Activated naive CD8-positive, alpha-beta T cell treated with anti-CD3 and anti-CD28 coated beads, Interleukin-2, amount 50 U/mL, for 24 hours (primary cell): Measurements from ENCODE around the gene RGS6.

ENCODE experiments used
- ATAC-seq: fragments of 150-1000 bp; cut with Tn5 transposase; one replicate; pipeline ENCODE4 v1.10.0; 2021
- DNase-seq: peaks from one replicate; pipeline ENCODE4 v3.0.0; 2021
- H3K27ac Mint-ChIP-seq: one replicate; pipeline ENCODE4 v1.8.0; 2021; ENCODE audit warnings: mild to moderate bottlenecking, mixed read lengths
- H3K27me3 Mint-ChIP-seq: one replicate; pipeline ENCODE4 v1.8.0; 2021; ENCODE audit warnings: mixed read lengths
- H3K36me3 Mint-ChIP-seq: one replicate; pipeline ENCODE4 v1.8.0; 2021; ENCODE audit warnings: low read depth, mixed read lengths
- H3K4me1 Mint-ChIP-seq: one replicate; pipeline ENCODE4 v1.8.0; 2021; ENCODE audit warnings: mixed read lengths
- H3K4me3 Mint-ChIP-seq: one replicate; pipeline ENCODE4 v1.8.0; 2021; ENCODE audit warnings: mild to moderate bottlenecking, moderate library complexity, mixed read lengths
- H3K9me3 Mint-ChIP-seq: one replicate; pipeline ENCODE4 v1.8.0; 2021; ENCODE audit warnings: mixed read lengths

RGS6 gene

GRCh38 chr14:72380456-72380855 is 448.2 kb downstream of the RGS6 start:
- ATAC-seq = no peak
- H3K27me3 Mint-ChIP-seq = peaks cover 24% of the 10 kb centered on the region

GRCh38 chr14:72383865-72384264 is 451.6 kb downstream of the RGS6 start:
- DNase-seq (no peak), ATAC-seq (no peak)
- no peak overlapping the region for H3K27ac Mint-ChIP-seq

More at GRCh38 chr14:72380456-72380855, 448.2 kb downstream of the RGS6 start:
- no peak overlapping the region for H3K27ac Mint-ChIP-seq
- peaks cover 11% of the 10 kb centered on the region for H3K9me3 Mint-ChIP-seq
- H3K4me1 Mint-ChIP-seq = peaks cover 8% of the 10 kb centered on the region
- no peak for DNase-seq
- H3K36me3 Mint-ChIP-seq = no peaks in the 10 kb centered on the region
- H3K4me3 Mint-ChIP-seq = no peak overlapping the region

GRCh38 chr14:72387726-72388125 is 455.5 kb downstream of the RGS6 start:
- peaks cover 6% of the 10 kb centered on the region for H3K27me3 Mint-ChIP-seq
- no peak overlapping the region for H3K4me3 Mint-ChIP-seq
- no peak overlapping the region for H3K27ac Mint-ChIP-seq
- H3K36me3 Mint-ChIP-seq = no peaks in the 10 kb centered on the region
- DNase-seq = no peak
- no peak for ATAC-seq
- H3K9me3 Mint-ChIP-seq = no peaks in the 10 kb centered on the region
- H3K4me1 Mint-ChIP-seq = no peaks in the 10 kb centered on the region

More at GRCh38 chr14:72383865-72384264, 451.6 kb downstream of the RGS6 start:
- Mint-ChIP-seq H3K27me3 (peaks cover 22% of the 10 kb centered on the region), H3K36me3 (no peaks in the 10 kb centered on the region), H3K4me3 (no peak overlapping the region), H3K4me1 (peaks cover 6% of the 10 kb centered on the region), H3K9me3 (no peaks in the 10 kb centered on the region)

- Mint-ChIP-seq H3K27me3 (peaks cover 2% of the 10 kb centered on the region), H3K9me3 (peaks cover 8% of the 10 kb centered on the region), H3K4me1 (no peaks in the 10 kb centered on the region), H3K36me3 (no peaks in the 10 kb centered on the region), H3K4me3 (no peak overlapping the region), H3K27ac (no peak overlapping the region)
- DNase-seq (no peak), ATAC-seq (no peak)
Observed at GRCh38 chr14:72389200-72389599, 457.0 kb downstream of the RGS6 start.

- Mint-ChIP-seq H3K27me3 (peaks cover 40% of the 10 kb centered on the region), H3K36me3 (no peaks in the 10 kb centered on the region), H3K4me1 (peaks cover 10% of the 10 kb centered on the region), H3K4me3 (no peak overlapping the region), H3K9me3 (no peaks in the 10 kb centered on the region), H3K27ac (no peak overlapping the region)
- DNase-seq (no peak), ATAC-seq (no peak)
Observed at GRCh38 chr14:72401101-72401625, 468.9 kb downstream of the RGS6 start.

GRCh38 chr14:72401632-72402376 is 469.6 kb downstream of the RGS6 start:
- H3K27me3 Mint-ChIP-seq = peaks cover 40% of the 10 kb centered on the region
- H3K4me1 Mint-ChIP-seq = peaks cover 10% of the 10 kb centered on the region
- H3K36me3 Mint-ChIP-seq = no peaks in the 10 kb centered on the region
- no peak for ATAC-seq
- DNase-seq = no peak
- no peak overlapping the region for H3K4me3 Mint-ChIP-seq
- H3K27ac Mint-ChIP-seq = no peak overlapping the region
- H3K9me3 Mint-ChIP-seq = no peaks in the 10 kb centered on the region

GRCh38 chr14:72402377-72402772 is 470.1 kb downstream of the RGS6 start:
- Mint-ChIP-seq H3K27me3 (peaks cover 40% of the 10 kb centered on the region), H3K4me1 (peaks cover 10% of the 10 kb centered on the region), H3K4me3 (no peak overlapping the region), H3K9me3 (no peaks in the 10 kb centered on the region), H3K36me3 (no peaks in the 10 kb centered on the region), H3K27ac (no peak overlapping the region)
- no peak for ATAC-seq
- DNase-seq = no peak

- Mint-ChIP-seq H3K27ac (no peak overlapping the region), H3K4me1 (peaks cover 10% of the 10 kb centered on the region), H3K27me3 (peaks cover 36% of the 10 kb centered on the region)
Observed at GRCh38 chr14:72404106-72404774, 472.0 kb downstream of the RGS6 start.

GRCh38 chr14:72404998-72405397 is 472.8 kb downstream of the RGS6 start:
- ATAC-seq (no peak), DNase-seq (no peak)
- Mint-ChIP-seq H3K4me1 (peaks cover 10% of the 10 kb centered on the region), H3K27me3 (peaks cover 33% of the 10 kb centered on the region), H3K4me3 (no peak overlapping the region), H3K36me3 (no peaks in the 10 kb centered on the region), H3K9me3 (peaks cover 4% of the 10 kb centered on the region), H3K27ac (no peak overlapping the region)

More at GRCh38 chr14:72404106-72404774, 472.0 kb downstream of the RGS6 start:
- ATAC-seq = no peak
- no peak for DNase-seq
- Mint-ChIP-seq H3K36me3 (no peaks in the 10 kb centered on the region), H3K9me3 (peaks cover 4% of the 10 kb centered on the region), H3K4me3 (no peak overlapping the region)

GRCh38 chr14:72408020-72408419 is 475.8 kb downstream of the RGS6 start:
- no peak overlapping the region for H3K27ac Mint-ChIP-seq
- peaks cover 13% of the 10 kb centered on the region for H3K27me3 Mint-ChIP-seq
- no peak for ATAC-seq
- H3K9me3 Mint-ChIP-seq = peaks cover 4% of the 10 kb centered on the region
- no peak overlapping the region for H3K4me3 Mint-ChIP-seq
- no peaks in the 10 kb centered on the region for H3K4me1 Mint-ChIP-seq
- H3K36me3 Mint-ChIP-seq = no peaks in the 10 kb centered on the region
- no peak for DNase-seq

- Mint-ChIP-seq H3K9me3 (peaks cover 4% of the 10 kb centered on the region), H3K4me1 (no peaks in the 10 kb centered on the region), H3K36me3 (no peaks in the 10 kb centered on the region), H3K27me3 (peaks cover 9% of the 10 kb centered on the region), H3K4me3 (no peak overlapping the region), H3K27ac (no peak overlapping the region)
- ATAC-seq (no peak), DNase-seq (no peak)
Observed at GRCh38 chr14:72409047-72409446, 476.8 kb downstream of the RGS6 start.

GRCh38 chr14:72416081-72416849 is 484.0 kb downstream of the RGS6 start:
- peaks cover 13% of the 10 kb centered on the region for H3K27me3 Mint-ChIP-seq
- H3K4me1 Mint-ChIP-seq = peaks cover 4% of the 10 kb centered on the region

GRCh38 chr14:72416892-72417291 is 484.7 kb downstream of the RGS6 start:
- H3K4me1 Mint-ChIP-seq = peaks cover 4% of the 10 kb centered on the region
- H3K9me3 Mint-ChIP-seq = no peaks in the 10 kb centered on the region
- ATAC-seq = no peak
- H3K27ac Mint-ChIP-seq = no peak overlapping the region
- no peak for DNase-seq
- peaks cover 13% of the 10 kb centered on the region for H3K27me3 Mint-ChIP-seq
- peaks cover 3% of the 10 kb centered on the region for H3K36me3 Mint-ChIP-seq
- no peak overlapping the region for H3K4me3 Mint-ChIP-seq

More at GRCh38 chr14:72416081-72416849, 484.0 kb downstream of the RGS6 start:
- Mint-ChIP-seq H3K27ac (no peak overlapping the region), H3K36me3 (peaks cover 3% of the 10 kb centered on the region), H3K4me3 (no peak overlapping the region), H3K9me3 (no peaks in the 10 kb centered on the region)
- no peak for DNase-seq
- ATAC-seq = no peak

GRCh38 chr14:72418806-72419205 is 486.6 kb downstream of the RGS6 start:
- H3K9me3 Mint-ChIP-seq = no peaks in the 10 kb centered on the region
- peaks cover 15% of the 10 kb centered on the region for H3K27me3 Mint-ChIP-seq
- peaks cover 3% of the 10 kb centered on the region for H3K36me3 Mint-ChIP-seq
- no peak overlapping the region for H3K27ac Mint-ChIP-seq
- no peak for ATAC-seq
- DNase-seq = no peak
- H3K4me3 Mint-ChIP-seq = no peak overlapping the region
- H3K4me1 Mint-ChIP-seq = peaks cover 4% of the 10 kb centered on the region
